Activated CD4-positive, alpha-beta T cell treated with anti-CD3 and anti-CD28 coated beads, Interleukin-2, amount 50 U/mL, for 4 hours (primary cell): ENCODE results near the gene C16orf74.
A peak's percentile ranks its signal among the peaks of the same experiment; 100 is the strongest.

Experiments
- DNase-seq, 2 experiments: peaks; one replicate each; pipeline ENCODE4 v3.0.0-alpha.2; 2020

C16orf74 gene

DNA sequence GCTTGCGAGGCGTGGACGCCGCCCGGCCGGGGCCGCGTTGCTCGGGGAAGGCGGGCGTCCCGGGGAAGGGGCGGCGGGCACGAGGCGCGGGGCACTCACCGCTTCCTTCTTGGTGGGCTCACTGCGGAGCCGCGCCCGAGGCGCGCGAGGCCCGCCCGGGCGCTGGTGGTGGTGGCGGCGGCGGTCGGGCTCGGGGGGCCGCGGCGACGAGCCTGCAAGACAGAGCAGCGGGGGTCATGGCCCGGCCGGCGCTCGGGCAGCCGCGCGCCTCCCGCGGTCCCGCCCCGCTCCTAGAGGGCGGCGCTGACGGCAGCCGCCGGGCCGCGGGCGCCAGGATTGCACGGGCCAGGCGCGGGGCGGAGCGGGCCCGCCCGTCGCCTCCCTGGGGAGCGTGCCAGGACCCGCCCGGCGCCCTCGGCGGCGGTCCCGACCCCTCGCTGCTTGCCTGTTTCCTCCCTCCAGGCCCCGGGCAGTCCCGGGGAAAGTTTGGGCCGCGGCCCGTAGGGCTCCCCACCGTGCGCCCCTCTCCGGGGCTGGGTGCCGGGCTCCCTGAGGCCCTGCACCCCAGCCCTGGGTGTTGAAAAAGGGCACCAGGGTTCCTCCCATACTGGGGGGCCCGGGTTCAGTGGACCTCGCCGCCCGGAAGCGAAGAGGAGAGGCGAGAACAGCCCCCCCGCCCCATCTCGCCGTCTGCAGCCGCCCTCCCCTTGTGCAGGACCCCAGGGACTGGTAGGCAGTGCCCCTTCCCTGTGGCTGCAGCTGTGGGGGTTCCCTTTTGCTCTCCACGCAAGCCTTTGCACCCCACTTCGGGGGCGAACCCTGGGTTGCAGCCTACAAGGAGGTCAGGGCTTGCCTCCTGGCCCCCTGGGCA, at the start of gene C16orf74:
Gene C16orf74, minus strand, starts transcription at position 270 of the 871 bp plus-strand sequence. CDS start 15,879 bp downstream, outside the sequence.
- DNase-seq = no peak

- peak; percentile 37 to 40 for DNase-seq
Measured at GRCh38 chr16:85800321-85800669, 49.4 kb upstream of the C16orf74 start.

DNA sequence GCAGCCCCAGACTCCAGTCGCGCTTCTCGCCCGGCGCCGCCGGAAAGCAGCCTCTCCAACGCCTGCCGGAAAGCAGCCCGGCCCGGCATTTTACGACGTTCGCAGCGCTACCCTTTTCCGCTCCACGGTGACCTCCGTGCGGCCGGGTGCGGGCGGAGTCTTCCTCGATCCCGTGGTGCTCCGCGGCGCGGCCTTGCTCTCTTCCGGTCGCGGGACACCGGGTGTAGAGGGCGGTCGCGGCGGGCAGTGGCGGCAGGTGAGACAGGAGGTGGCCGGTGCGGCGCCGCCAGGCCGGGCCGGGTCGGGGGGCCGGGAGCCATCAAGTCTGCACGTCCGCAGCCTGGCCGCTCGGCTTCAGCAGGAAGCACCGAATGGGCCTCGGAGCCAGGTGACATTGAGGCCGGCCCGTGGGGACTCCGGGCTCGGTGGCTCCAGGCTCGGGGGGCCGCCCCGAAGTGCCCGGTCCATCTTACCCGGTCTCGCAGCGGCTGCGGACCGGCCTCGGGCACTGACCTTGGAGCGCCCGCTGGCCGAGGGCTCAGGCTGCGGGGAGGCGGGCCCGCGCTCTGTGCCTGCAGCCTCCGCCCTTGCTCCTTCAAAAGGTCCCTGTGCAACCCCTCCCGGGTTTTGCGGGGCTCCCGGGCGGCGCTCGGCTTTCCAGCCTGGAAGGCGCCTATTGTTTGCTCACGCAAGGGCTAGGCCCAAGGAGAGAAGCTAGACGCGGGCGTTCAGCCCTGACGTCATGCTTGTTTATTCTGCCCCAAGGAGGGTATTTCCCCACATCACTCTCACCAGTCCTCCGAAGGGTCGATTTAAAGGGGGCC, 48.8 kb upstream of the C16orf74 start, which contains the start of the genes COX4I1 and EMC8:
Gene COX4I1, plus strand, starts transcription at position 199 of the 824 bp plus-strand sequence. CDS start 1,511 bp downstream, outside the sequence.
Gene EMC8, minus strand, starts transcription at position 48 of the 824 bp plus-strand sequence. CDS start 249 bp downstream, outside the sequence.
- DNase-seq = peak; percentile 90

GRCh38 chr16:85798901-85799496, 48.1 kb upstream of the C16orf74 start:
- DNase-seq = peak in 1 of 2 experiments; percentile 8

GRCh38 chr16:85798283-85798776, 47.4 kb upstream of the C16orf74 start:
- DNase-seq = no peak

GRCh38 chr16:85796599-85796998, 45.7 kb upstream of the C16orf74 start:
- no peak for DNase-seq

- no peak for DNase-seq
Measured at GRCh38 chr16:85796152-85796551, 45.3 kb upstream of the C16orf74 start.

- DNase-seq = no peak
Measured at GRCh38 chr16:85794696-85795095, 43.8 kb upstream of the C16orf74 start.

DNA sequence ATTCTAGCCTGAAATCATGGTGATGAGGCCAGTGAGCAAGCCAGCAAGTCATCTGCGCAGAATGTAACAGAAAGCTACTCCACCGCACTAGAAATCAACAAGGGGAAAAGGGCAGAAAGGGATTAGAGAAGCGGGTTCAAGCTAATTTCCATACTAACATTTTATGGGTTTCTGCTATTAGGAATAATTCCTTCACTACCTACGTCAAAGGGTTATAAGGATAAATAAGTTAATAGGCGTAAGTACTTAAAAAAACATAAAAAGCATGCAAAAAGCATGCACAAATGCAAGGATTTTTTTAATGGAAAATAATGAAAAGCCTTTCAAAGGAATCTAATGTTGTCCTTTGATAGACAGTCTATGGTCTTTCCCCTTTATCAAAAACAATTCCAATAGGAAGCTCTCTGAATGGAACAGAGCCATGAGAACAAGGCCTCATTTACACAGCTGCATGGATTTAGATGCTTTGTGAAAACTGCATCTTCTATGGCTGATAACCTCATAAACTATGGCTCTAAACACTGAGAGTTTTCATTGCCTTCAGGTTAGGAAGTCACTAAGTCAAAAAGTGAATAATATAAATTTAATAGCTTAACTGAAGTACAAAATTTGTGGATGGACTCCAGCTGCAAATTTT, 42.9 kb upstream of the C16orf74 start:
- no peak for DNase-seq

DNA sequence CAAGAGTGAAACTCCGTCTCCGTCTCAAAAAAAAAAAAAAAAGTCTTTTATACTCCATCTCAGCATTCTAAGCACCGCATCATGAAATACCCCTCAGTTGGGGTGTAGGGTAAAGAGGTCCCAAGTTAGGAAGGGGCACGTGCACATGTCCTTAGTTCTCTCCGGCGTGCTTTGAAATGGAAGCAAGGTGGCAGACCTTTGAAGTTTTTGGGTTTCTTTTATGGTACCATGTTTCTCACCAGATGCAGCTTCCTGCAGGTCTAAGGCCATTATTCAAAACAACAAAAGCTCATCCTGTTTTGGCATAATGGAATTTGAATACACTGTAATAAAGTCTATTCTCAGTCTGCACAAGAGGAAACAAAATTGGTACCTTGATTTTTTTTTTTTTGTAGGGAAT, 38.9 kb upstream of the C16orf74 start:
- DNase-seq = no peak

DNA sequence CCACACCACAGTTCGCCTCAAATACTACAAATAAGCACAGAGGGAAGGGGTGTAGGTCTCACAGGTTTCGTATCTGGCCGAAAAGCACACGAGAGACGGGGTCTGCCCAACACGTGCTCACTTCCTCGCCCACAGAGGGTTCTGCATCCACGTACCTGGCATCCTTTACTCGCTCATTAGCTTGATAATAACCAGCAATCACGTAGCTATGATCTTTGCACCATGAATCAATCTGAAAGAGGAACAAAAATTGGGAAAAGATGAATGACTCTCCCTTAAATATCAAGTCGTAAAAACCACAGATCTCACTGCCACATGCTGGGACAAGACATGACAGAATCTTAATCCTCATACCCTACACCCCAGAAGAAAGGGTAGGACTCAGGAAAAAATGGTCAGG, 37.9 kb upstream of the C16orf74 start:
- DNase-seq = no peak

DNA sequence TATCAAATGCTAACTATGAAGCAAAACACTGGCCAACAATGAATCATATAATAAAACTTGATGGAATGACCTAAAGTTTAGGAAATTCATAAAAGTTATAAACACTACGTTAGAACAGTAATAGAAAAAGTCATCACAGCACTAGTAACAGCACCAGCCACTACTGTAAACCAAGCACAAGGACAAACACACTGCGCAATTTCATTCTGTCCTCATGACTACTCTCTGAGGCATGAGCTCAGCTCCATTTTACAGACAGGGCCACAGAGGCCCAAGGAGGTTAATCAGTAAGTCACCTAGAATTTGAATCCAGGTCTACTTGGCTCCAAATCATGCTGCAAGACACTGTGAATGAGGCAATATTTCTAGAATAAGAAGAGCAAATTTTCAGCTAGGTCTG, 35.0 kb upstream of the C16orf74 start:
- no peak for DNase-seq

DNA sequence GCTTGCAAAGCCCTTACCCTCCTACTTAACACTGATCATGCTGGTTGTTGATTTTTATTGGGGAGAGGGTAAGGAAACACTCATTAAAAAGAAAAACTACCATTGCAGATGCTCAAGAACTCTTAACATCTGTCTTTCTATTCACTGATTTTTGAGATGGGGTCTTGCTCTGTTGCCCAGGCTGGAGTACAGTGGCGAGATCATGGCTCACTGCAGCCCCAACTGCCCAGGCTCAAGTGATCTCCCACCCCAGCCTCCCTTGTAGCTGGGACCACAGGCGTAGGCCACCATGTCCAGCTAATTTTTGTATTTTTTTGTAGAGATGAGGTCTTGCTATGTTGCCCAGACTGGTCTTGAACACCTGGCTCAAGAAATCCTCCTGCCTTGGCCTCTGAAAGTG, 33.9 kb upstream of the C16orf74 start:
- no peak for DNase-seq

DNA sequence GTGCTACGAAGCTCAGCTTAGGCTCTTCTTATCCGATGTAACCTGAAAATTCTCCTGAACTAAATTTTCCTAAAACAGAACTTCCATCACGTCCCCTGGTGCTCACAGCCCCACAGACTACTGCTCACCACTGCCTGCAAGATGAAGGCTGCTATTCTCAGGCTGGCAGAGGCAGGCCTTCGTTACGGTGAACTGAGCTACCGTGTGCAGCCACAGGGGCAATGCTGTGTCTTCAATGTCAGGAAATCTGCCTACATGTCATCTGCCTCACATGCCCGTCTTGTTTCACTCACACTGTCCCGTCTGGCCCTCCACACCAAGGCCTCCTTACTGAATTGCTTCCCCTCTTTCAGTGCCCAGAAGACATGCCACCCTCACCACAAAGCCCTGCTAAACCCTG, 32.5 kb upstream of the C16orf74 start:
- DNase-seq = no peak

DNA sequence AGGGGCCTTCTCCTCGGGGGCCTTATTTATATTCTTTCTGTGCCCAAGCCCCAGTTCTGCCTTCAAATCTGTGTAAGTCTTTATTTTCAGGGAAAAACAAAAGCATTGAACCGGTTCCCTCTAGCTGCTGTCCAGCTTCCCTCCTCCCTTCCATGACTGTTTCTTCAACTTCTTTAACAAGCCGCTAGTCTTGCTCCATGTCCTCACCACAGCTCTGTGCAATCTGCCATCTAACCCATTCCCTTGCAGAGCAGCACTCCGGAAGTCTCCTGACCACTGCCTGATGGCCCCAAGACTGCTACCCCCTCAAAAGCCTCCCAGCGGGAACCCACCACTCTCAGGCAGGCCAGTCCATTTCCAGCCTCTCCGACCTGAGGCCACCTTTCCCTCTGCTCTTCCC, 31.6 kb upstream of the C16orf74 start:
- no peak for DNase-seq

DNA sequence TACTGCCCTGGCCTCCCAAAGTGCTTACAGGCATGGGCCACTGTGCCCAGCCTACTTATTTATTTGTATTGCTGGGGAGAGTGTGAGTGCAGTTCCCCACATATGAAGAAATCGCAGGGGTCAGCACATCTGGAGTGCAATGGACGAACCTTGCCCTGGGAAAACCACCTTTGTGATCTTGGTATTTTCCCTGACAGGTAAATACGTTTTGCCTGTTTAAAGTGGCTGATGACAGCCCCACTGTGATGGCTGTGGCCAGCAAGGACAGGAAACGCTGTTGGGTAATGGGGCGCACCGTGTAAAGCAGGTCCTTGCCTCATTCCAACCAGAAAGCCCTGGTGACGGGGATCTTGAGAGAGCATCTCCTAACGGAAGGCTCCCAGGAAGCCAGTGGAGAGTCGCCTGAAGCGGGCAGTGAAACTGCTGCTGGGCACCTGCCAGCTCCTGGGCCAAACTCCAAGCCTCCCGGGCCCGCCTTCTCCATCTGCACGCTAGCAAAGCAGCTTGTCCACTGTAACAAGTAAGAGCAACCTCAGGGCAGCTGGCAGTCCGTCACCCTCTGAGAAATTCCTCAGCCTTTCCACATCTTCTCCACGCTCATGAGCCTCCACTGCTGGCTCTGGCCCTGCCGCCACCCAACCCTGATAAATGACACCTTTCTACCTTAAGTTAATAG, 30.9 kb upstream of the C16orf74 start:
- DNase-seq = no peak

DNA sequence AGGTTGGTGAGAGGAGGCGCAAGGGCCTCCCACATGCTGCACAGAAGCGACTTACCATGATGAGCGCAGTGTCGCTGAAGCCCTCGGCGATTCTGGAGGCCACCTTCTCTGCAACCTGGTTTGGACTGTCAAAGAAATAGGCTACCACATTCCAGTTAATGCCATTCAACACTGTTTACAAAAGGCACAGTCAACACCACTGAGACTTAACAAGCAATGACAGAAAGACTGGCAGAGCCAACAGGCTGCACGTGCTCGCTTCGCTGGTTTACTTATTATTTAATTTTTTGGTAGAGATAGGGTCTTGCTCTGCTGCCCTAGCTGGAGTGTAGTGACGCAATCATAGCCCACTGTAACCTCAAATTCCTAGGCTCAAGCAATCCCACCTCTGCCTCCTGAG, 30.3 kb upstream of the C16orf74 start:
- DNase-seq = no peak

GRCh38 chr16:85780281-85780680, 29.4 kb upstream of the C16orf74 start:
- DNase-seq = no peak

DNA sequence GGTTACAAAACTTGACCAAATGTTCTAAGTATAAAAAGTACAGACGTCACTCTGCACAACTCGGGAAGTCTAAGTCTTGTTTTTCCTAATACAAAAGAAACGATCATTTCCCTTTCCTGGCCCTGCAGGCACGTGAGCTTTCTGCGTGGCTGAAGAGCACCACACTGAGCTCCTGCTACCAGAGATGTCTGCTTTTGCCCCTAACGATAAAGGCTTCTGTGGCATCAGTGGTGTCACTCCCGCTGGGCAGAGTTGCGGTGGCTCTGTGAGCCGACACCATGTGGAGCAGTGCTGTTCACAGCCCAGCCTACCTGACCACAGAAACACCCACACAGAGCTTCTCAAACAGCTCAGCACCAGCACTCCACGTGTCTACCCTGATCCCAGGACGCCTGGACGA, 28.0 kb upstream of the C16orf74 start:
- no peak for DNase-seq

GRCh38 chr16:85777583-85778310, 26.9 kb upstream of the C16orf74 start:
- DNase-seq = no peak

DNA sequence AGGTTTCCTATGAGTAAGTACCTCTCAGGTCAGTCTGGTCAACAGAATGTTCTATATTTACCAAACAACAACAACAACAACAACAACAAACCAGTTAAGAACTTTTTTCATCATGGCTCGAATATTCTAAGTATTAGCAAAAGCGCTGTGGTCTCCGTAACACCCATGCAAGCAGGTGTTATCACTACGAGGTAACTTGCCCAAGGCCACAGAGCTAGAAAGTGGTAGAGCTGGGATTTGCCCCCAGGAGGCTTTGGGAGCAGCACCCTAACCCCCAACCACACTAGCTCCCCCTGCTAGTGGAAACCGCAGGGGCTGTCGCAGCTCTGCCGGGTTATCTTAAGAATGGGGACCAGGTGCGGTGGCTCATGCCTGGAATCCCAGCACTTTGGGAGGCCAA, 23.9 kb upstream of the C16orf74 start:
- DNase-seq = no peak
